NCI-H2227 treated with DMSO at 0.1 percent for 48 hours (cell line): ENCODE data around the gene TRIM63.
"Not testable (repeated sequence)": the region's sequence is repeated elsewhere in the genome, so short reads cannot be mapped to it uniquely, and the experiment has no call there.

Experiments
- DNase-seq: peaks from one replicate; lab custom pipeline; 2025; lab: John Stamatoyannopoulos, UW

Gene TRIM63

GRCh38 chr1:26067432-26067911, at the start of gene TRIM63:
Gene TRIM63, minus strand, starts transcription at chr1:26067630. Its CDS starts 136 bp downstream, at chr1:26067494.
- DNase-seq, result no peak

- no peak for DNase-seq
These were observed 46.9 kb upstream of the TRIM63 start for GRCh38 chr1:26114165-26114927.

GRCh38 chr1:26112407-26112775, 45.0 kb upstream of the TRIM63 start:
- no peak for DNase-seq

- DNase-seq, result peak; percentile 92
These were observed 44.3 kb upstream of the TRIM63 start, which contains the start of gene PDIK1L for GRCh38 chr1:26111530-26112406. Gene PDIK1L, plus strand, starts transcription at chr1:26111824. Its CDS starts 2,485 bp downstream, at chr1:26114309.

- DNase-seq, result peak; percentile 72
These were observed 43.5 kb upstream of the TRIM63 start for GRCh38 chr1:26110731-26111529.

DNA sequence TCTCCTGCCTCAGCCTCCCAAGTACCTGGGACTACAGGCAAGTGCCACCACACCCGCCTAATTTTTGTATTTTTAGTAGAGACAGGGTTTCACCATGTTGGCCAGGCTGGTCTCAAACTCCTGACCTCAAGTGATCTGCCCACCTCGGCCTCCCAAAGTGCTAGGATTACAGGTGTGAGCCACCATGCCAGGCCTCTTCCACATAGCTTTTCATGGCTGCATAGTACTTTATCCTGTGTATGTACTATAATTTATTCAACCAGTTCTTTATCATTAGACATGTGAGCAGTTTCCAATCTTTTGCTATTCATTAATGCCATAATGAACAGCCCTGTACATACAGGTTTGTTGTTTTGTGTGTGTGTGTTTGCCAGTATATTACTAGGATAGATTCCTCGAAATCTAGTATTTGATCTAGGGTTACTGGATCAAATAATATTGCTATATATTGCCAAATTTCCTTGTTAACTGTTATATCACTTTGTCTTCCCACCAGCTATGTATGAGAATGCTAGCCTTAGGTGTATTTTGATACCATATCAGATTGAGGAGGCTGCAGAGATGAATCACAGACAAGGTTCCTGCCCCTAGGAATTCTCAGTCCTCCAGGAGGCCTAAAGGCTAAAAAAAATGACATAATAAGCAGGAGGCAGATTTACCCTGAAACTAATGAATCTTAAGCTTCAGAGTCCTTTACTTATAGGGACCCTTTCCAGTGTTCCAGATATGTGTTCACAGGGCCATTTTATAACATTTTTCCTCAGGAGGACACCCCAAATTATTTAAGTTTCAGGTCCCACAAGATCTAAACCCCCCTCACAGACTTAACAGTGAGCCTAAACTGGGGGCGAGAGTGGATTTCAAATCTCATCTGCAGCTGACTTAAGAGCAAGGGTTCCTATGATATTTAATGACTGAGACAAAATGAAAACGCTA, 42.1 kb upstream of the TRIM63 start:
- DNase-seq, result no peak

DNA sequence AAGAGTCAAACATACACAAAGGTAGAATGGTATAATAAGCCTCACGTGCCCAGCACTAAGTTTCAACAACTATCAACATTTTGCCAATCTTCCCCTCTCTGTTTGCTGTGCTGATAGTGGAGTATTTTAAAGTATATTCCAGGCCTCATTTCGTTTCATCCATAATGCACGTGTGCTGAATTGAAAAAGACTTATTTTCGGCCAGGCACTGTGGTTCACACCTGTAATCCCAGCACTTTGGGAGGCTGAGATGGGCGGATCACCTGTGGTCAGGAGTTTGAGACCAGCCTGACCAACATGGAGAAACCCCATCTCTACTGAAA, 37.8 kb upstream of the TRIM63 start:
- DNase-seq, result not testable (repeated sequence)

- no peak for DNase-seq
These were observed 35.1 kb upstream of the TRIM63 start for GRCh38 chr1:26102526-26102925.

- DNase-seq, result no peak
These were observed 34.7 kb upstream of the TRIM63 start for GRCh38 chr1:26102119-26102518.

DNA sequence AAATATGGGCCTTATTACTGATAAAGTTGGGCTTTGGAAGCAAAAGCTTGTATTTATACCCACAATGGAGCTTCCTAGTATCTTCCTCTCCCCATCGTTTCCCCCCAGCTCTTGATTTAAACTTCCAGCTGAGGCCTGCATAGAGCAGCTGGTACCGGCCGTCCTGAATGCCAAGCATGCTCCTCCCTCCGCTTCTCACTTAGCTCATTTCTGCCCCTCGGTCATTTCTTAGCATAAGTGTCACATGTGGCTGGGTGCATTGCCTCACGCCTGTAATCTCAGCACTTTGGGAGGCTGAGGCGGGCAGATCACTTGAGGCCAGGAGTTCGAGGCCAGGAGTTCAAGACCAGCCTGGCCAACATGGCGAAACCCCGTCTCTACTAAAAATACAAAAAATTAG, 32.8 kb upstream of the TRIM63 start:
- DNase-seq, result not testable (repeated sequence)

DNA sequence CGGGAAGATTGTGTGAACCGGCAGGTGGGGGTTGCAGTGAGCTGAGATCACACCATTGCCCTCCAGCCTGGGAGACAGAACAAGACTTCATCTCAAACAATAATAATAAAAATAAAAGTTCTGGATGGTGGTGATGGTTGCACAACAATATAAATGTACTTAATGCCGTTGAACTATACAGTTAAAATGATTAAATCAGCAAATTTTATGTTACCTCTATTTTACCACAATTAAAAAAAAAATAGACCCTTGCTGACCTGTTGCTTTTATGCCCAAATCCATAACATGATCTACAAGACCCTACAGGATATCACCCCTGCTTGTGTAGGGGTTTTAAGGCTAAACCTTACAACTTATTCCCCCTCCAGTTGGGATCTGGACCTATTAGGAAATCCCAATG, 32.4 kb upstream of the TRIM63 start:
- no peak for DNase-seq

- DNase-seq, result no peak
These were observed 31.2 kb upstream of the TRIM63 start for GRCh38 chr1:26098602-26099001.

GRCh38 chr1:26097696-26098095, 30.3 kb upstream of the TRIM63 start:
- no peak for DNase-seq

DNA sequence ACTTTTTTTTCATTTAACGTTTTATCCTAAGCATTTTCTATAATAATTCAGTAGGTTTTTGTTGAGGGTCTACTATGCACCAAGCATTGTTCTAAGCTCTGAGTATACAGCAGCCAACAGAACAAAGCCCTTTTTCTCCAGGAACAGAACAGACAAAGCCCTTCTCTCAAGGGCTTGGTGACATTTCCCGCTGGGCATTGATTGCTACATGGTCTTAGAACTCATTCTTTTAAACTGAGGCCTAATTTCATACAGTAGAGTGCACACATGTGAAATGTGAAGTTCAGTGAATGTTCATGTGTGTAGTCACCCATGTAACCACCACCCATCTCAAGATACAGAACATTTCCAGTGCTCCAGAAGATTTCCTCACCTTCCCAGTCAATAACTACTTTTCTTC, 29.0 kb upstream of the TRIM63 start:
- no peak for DNase-seq

DNA sequence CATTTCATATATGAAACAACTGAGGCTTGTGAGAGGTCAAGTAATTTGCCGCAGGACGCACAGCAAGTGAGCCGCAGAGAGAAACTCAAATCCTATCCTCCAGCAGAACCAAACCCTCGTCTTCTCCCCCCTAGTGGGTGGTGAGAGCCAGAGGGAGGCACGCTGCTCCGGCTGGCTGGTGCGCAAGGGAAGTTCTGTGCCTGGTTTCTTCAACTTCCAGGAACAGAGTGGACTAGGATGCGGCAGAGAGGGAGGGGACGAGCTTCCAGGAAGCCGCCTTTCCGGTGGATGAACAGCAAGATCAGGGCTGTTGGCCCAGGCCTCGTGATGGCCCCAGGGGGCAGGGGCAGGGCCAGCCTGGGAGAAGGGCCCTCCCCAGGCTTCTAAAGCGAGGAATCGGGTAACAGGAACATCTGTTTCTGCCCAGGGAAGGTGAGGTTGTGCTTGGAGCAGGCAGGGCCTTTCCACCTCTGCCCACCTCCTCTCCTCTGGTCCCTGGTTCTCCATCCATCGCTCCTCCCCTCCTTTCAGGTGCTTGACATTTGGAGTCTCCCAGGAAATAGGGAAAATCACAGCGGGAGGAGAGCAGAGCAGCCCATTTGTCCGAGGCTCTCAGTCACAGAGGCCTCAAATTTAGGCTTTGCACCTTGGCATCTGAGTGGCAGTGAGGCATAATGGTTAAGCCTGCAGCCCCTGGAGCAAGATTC, 27.4 kb upstream of the TRIM63 start:
- DNase-seq, result no peak

GRCh38 chr1:26094076-26094669, 26.7 kb upstream of the TRIM63 start:
- no peak for DNase-seq

GRCh38 chr1:26093569-26093968, 26.1 kb upstream of the TRIM63 start:
- DNase-seq, result not testable (repeated sequence)

- no peak for DNase-seq
These were observed 25.0 kb upstream of the TRIM63 start for GRCh38 chr1:26092422-26092821.

DNA sequence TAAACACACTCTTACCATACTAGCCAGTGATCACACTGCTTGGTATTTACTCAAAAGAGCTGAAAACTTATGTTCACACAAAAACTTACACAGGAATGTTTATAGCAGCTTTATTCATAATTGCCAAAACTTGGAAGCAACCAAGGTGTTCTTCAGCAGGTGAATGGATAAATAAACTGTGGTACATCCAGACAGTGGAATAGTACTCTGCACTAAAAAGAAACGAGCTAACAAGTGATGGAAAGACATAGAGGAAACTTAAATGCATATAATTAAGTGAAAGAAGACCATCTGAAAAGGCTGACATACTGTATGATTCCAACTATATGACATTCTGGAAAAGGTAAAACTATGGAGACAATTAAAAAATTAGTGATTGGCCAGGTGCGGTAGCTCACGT, 23.5 kb upstream of the TRIM63 start:
- no peak for DNase-seq

GRCh38 chr1:26089125-26089524, 21.7 kb upstream of the TRIM63 start:
- DNase-seq, result no peak
